Tibial nerve (tissue), 3 donors: Measurements from ENCODE around the gene RPRD2.
"Not testable (repeated sequence)": the region's sequence is repeated elsewhere in the genome, so short reads cannot be mapped to it uniquely, and the experiment has no call there.

Experiments
- POLR2A ChIP-seq, 2 donors: fragments of 450-650 bp; IDR thresholded peaks; one replicate each; pipeline ENCODE4 v1.6.1; 2017; ENCODE audit warnings: antibody characterized with exemption in 2 of 2, mild to moderate bottlenecking in 2 of 2, moderate library complexity in 2 of 2
- TF ChIP-seq, protein P1 (sequence below), 5 experiments: fragments of 200-600 bp in 3 of 5; fragments of 450-650 bp in 2 of 5; sonication (generic) in 3 of 5; IDR thresholded peaks; one replicate each; pipeline ENCODE4 v1.5.1; 2016 to 2019; ENCODE audit warnings: antibody characterized with exemption in 5 of 5, mild to moderate bottlenecking in 3 of 5, moderate library complexity in 2 of 5

GRCh38 chr1:150395115-150395514 lies 31.2 kb downstream of the RPRD2 start:
- TF ChIP-seq POLR2A (IDR thresholded peaks at IDR 0.05), result not testable (repeated sequence)
- TF ChIP-seq, protein P1, sequence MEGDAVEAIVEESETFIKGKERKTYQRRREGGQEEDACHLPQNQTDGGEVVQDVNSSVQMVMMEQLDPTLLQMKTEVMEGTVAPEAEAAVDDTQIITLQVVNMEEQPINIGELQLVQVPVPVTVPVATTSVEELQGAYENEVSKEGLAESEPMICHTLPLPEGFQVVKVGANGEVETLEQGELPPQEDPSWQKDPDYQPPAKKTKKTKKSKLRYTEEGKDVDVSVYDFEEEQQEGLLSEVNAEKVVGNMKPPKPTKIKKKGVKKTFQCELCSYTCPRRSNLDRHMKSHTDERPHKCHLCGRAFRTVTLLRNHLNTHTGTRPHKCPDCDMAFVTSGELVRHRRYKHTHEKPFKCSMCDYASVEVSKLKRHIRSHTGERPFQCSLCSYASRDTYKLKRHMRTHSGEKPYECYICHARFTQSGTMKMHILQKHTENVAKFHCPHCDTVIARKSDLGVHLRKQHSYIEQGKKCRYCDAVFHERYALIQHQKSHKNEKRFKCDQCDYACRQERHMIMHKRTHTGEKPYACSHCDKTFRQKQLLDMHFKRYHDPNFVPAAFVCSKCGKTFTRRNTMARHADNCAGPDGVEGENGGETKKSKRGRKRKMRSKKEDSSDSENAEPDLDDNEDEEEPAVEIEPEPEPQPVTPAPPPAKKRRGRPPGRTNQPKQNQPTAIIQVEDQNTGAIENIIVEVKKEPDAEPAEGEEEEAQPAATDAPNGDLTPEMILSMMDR (IDR thresholded peaks at IDR 0.05), result not testable (repeated sequence)
